ENCODE data around the gene FOXO3.

- TF ChIP-seq EZH2 (IDR thresholded peaks at IDR 0.05; ENCODE audit: low read length): no peak
- TF ChIP-seq CTCF (optimal IDR thresholded peaks at IDR 0.05 in 1 of 3, IDR thresholded peaks at IDR 0.05 in 1 of 3, conservative IDR thresholded peaks at IDR 0.05 in 1 of 3; ENCODE audit: extremely low read depth in 1 of 3, insufficient read depth in 2 of 3, low read length in 3 of 3): no peak
Observed at GRCh38 chr6:108576709-108577108, 16.0 kb downstream of the FOXO3 start.
